ENCODE measurements around the gene CCR2.

The CCR2 gene

DNA sequence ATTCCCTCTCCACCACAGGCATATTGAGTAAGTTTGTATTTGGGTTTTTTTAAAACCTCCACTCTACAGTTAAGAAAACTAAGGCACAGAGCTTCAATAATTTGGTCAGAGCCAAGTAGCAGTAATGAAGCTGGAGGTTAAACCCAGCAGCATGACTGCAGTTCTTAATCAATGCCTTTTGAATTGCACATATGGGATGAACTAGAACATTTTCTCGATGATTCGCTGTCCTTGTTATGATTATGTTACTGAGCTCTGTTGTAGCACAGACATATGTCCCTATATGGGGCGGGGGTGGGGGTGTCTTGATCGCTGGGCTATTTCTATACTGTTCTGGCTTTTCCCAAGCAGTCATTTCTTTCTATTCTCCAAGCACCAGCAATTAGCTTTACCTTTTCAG lies 15.2 kb downstream of the CCR2 start:
- Histone ChIP-seq H4K5ac (ENCODE audit: low read length) (no peak overlapping the region), H3K4me3 (ENCODE audit: low read length) (no peak overlapping the region), H3K18ac (ENCODE audit: low read length) (no peak overlapping the region), H3K27me3 (ENCODE audit: insufficient read depth, low read length, poor library complexity) (no peaks in the 10 kb centered on the region), H4K8ac (ENCODE audit: low read depth, low read length) (no peak overlapping the region), H3K56ac (ENCODE audit: low read length) (no peak overlapping the region), H3K79me2 (ENCODE audit: control insufficient read depth, insufficient read depth, low read length) (no peaks in the 10 kb centered on the region), H2AK5ac (ENCODE audit: low read length) (no peak overlapping the region), H3K36me3 (ENCODE audit: control insufficient read depth, insufficient read depth, low read length) (no peaks in the 10 kb centered on the region), H3K79me1 (ENCODE audit: low read length) (no peaks in the 10 kb centered on the region), H2BK120ac (ENCODE audit: low read depth, low read length) (no peak overlapping the region), H3K23ac (ENCODE audit: low read length) (no peak overlapping the region), H3K4me1 (ENCODE audit: control insufficient read depth, low read depth, low read length) (peaks cover 1% of the 10 kb centered on the region), H2BK5ac (ENCODE audit: low read length) (no peak overlapping the region), H3K4me2 (ENCODE audit: low read length) (no peak overlapping the region), H3K4ac (ENCODE audit: low read depth, low read length) (no peak overlapping the region), H3K27ac (ENCODE audit: low read depth, low read length) (no peak overlapping the region), H3K9ac (ENCODE audit: low read length) (no peak overlapping the region), H2BK15ac (replicated peaks; ENCODE audit: low read depth) (no peak overlapping the region)
- no peak for DNase-seq
- no CpG with 5 or more reads among the region's 4 CpGs for WGBS (ENCODE audit: extremely low coverage, insufficient coverage, low lambda C conversion rate)

DNA sequence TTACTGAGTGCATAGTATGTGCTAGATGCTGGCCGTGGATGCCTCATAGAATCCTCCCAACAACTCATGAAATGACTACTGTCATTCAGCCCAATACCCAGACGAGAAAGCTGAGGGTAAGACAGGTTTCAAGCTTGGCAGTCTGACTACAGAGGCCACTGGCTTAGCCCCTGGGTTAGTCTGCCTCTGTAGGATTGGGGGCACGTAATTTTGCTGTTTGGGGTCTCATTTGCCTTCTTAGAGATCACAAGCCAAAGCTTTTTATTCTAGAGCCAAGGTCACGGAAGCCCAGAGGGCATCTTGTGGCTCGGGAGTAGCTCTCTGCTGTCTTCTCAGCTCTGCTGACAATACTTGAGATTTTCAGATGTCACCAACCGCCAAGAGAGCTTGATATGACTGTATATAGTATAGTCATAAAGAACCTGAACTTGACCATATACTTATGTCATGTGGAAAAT lies 15.8 kb downstream of the CCR2 start:
- H3K79me1 ChIP-seq (ENCODE audit: low read length) = no peaks in the 10 kb centered on the region
- H4K8ac ChIP-seq (ENCODE audit: low read depth, low read length) = no peak overlapping the region
- H4K5ac ChIP-seq (ENCODE audit: low read length) = no peak overlapping the region
- H2AK5ac ChIP-seq (ENCODE audit: low read length) = no peak overlapping the region
- H3K18ac ChIP-seq (ENCODE audit: low read length) = no peak overlapping the region
- no peaks in the 10 kb centered on the region for H3K79me2 ChIP-seq (ENCODE audit: control insufficient read depth, insufficient read depth, low read length)
- no peak overlapping the region for H3K4me2 ChIP-seq (ENCODE audit: low read length)
- H2BK5ac ChIP-seq (ENCODE audit: low read length) = no peak overlapping the region
- H3K23ac ChIP-seq (ENCODE audit: low read length) = no peak overlapping the region
- no peak overlapping the region for H2BK120ac ChIP-seq (ENCODE audit: low read depth, low read length)
- no peak overlapping the region for H3K27ac ChIP-seq (ENCODE audit: low read depth, low read length)
- H3K4me3 ChIP-seq (ENCODE audit: low read length) = no peak overlapping the region
- H3K36me3 ChIP-seq (ENCODE audit: control insufficient read depth, insufficient read depth, low read length) = no peaks in the 10 kb centered on the region
- no peak overlapping the region for H3K56ac ChIP-seq (ENCODE audit: low read length)
- H3K4ac ChIP-seq (ENCODE audit: low read depth, low read length) = no peak overlapping the region
- H2BK15ac ChIP-seq (replicated peaks; ENCODE audit: low read depth) = no peak overlapping the region
- peaks cover 1% of the 10 kb centered on the region for H3K4me1 ChIP-seq (ENCODE audit: control insufficient read depth, low read depth, low read length)
- no peak overlapping the region for H3K9ac ChIP-seq (ENCODE audit: low read length)
- no CpG with 5 or more reads among the region's 6 CpGs for WGBS (ENCODE audit: extremely low coverage, insufficient coverage, low lambda C conversion rate)
- H3K27me3 ChIP-seq (ENCODE audit: insufficient read depth, low read length, poor library complexity) = no peaks in the 10 kb centered on the region
- no peak for DNase-seq

DNA sequence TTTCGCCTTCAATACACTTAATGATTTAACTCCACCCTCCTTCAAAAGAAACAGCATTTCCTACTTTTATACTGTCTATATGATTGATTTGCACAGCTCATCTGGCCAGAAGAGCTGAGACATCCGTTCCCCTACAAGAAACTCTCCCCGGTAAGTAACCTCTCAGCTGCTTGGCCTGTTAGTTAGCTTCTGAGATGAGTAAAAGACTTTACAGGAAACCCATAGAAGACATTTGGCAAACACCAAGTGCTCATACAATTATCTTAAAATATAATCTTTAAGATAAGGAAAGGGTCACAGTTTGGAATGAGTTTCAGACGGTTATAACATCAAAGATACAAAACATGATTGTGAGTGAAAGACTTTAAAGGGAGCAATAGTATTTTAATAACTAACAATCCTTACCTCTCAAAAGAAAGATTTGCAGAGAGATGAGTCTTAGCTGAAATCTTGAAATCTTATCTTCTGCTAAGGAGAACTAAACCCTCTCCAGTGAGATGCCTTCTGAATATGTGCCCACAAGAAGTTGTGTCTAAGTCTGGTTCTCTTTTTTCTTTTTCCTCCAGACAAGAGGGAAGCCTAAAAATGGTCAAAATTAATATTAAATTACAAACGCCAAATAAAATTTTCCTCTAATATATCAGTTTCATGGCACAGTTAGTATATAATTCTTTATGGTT lies 17.1 kb downstream of the CCR2 start, which contains the start of gene CCR5:
CCR5 (plus strand) TSS at position 108 of the 680 bp plus-strand sequence. CDS start 1,957 bp downstream, outside the sequence.
- Histone ChIP-seq H2BK120ac (ENCODE audit: low read depth, low read length) (no peak within 1 kb of the TSS), H3K4me2 (ENCODE audit: low read length) (no peak within 1 kb of the TSS), H3K4me3 (ENCODE audit: low read length) (no peak within 1 kb of the TSS), H2AK5ac (ENCODE audit: low read length) (no peak within 1 kb of the TSS), H3K56ac (ENCODE audit: low read length) (no peak within 1 kb of the TSS), H2BK15ac (replicated peaks; ENCODE audit: low read depth) (no peak within 1 kb of the TSS), H3K36me3 (ENCODE audit: control insufficient read depth, insufficient read depth, low read length) (no peaks in the 10 kb centered on the region), H3K18ac (ENCODE audit: low read length) (no peak within 1 kb of the TSS), H3K27ac (ENCODE audit: low read depth, low read length) (no peak within 1 kb of the TSS), H3K27me3 (ENCODE audit: insufficient read depth, low read length, poor library complexity) (no peaks in the 10 kb centered on the region), H3K4ac (ENCODE audit: low read depth, low read length) (no peak within 1 kb of the TSS), H3K79me2 (ENCODE audit: control insufficient read depth, insufficient read depth, low read length) (no peaks in the 10 kb centered on the region), H3K9ac (ENCODE audit: low read length) (no peak within 1 kb of the TSS), H3K23ac (ENCODE audit: low read length) (no peak within 1 kb of the TSS), H4K8ac (ENCODE audit: low read depth, low read length) (no peak within 1 kb of the TSS), H3K79me1 (ENCODE audit: low read length) (no peaks in the 10 kb centered on the region), H3K4me1 (ENCODE audit: control insufficient read depth, low read depth, low read length) (peaks cover 1% of the 10 kb centered on the region), H2BK5ac (ENCODE audit: low read length) (no peak within 1 kb of the TSS), H4K5ac (ENCODE audit: low read length) (no peak within 1 kb of the TSS)
- WGBS (ENCODE audit: extremely low coverage, insufficient coverage, low lambda C conversion rate) = no CpG with 5 or more reads among the region's 5 CpGs
- DNase-seq = no peak

DNA sequence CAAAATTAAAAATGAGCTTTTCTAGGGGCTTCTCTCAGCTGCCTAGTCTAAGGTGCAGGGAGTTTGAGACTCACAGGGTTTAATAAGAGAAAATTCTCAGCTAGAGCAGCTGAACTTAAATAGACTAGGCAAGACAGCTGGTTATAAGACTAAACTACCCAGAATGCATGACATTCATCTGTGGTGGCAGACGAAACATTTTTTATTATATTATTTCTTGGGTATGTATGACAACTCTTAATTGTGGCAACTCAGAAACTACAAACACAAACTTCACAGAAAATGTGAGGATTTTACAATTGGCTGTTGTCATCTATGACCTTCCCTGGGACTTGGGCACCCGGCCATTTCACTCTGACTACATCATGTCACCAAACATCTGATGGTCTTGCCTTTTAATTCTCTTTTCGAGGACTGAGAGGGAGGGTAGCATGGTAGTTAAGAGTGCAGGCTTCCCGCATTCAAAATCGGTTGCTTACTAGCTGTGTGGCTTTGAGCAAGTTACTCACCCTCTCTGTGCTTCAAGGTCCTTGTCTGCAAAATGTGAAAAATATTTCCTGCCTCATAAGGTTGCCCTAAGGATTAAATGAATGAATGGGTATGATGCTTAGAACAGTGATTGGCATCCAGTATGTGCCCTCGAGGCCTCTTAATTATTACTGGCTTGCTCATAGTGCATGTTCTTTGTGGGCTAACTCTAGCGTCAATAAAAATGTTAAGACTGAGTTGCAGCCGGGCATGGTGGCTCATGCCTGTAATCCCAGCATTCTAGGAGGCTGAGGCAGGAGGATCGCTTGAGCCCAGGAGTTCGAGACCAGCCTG lies 17.8 kb downstream of the CCR2 start:
- Histone ChIP-seq H3K79me2 (ENCODE audit: control insufficient read depth, insufficient read depth, low read length) (no peaks in the 10 kb centered on the region), H4K8ac (ENCODE audit: low read depth, low read length) (no peak overlapping the region), H3K4me1 (ENCODE audit: control insufficient read depth, low read depth, low read length) (peaks cover 1% of the 10 kb centered on the region), H3K27ac (ENCODE audit: low read depth, low read length) (no peak overlapping the region), H3K4ac (ENCODE audit: low read depth, low read length) (no peak overlapping the region), H3K4me3 (ENCODE audit: low read length) (no peak overlapping the region), H2BK15ac (replicated peaks; ENCODE audit: low read depth) (no peak overlapping the region), H2BK120ac (ENCODE audit: low read depth, low read length) (no peak overlapping the region), H2AK5ac (ENCODE audit: low read length) (no peak overlapping the region), H3K23ac (ENCODE audit: low read length) (no peak overlapping the region), H2BK5ac (ENCODE audit: low read length) (no peak overlapping the region), H3K4me2 (ENCODE audit: low read length) (no peak overlapping the region), H3K18ac (ENCODE audit: low read length) (no peak overlapping the region), H3K9ac (ENCODE audit: low read length) (no peak overlapping the region), H3K36me3 (ENCODE audit: control insufficient read depth, insufficient read depth, low read length) (no peaks in the 10 kb centered on the region), H3K79me1 (ENCODE audit: low read length) (no peaks in the 10 kb centered on the region), H3K27me3 (ENCODE audit: insufficient read depth, low read length, poor library complexity) (no peaks in the 10 kb centered on the region), H3K56ac (ENCODE audit: low read length) (no peak overlapping the region), H4K5ac (ENCODE audit: low read length) (no peak overlapping the region)
- WGBS (ENCODE audit: extremely low coverage, insufficient coverage, low lambda C conversion rate) = no CpG with 5 or more reads among the region's 10 CpGs
- DNase-seq = no peak

DNA sequence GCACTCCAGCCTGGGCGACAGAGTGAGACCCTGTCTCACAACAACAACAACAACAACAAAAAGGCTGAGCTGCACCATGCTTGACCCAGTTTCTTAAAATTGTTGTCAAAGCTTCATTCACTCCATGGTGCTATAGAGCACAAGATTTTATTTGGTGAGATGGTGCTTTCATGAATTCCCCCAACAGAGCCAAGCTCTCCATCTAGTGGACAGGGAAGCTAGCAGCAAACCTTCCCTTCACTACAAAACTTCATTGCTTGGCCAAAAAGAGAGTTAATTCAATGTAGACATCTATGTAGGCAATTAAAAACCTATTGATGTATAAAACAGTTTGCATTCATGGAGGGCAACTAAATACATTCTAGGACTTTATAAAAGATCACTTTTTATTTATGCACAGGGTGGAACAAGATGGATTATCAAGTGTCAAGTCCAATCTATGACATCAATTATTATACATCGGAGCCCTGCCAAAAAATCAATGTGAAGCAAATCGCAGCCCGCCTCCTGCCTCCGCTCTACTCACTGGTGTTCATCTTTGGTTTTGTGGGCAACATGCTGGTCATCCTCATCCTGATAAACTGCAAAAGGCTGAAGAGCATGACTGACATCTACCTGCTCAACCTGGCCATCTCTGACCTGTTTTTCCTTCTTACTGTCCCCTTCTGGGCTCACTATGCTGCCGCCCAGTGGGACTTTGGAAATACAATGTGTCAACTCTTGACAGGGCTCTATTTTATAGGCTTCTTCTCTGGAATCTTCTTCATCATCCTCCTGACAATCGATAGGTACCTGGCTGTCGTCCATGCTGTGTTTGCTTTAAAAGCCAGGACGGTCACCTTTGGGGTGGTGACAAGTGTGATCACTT lies 18.8 kb downstream of the CCR2 start:
- WGBS (ENCODE audit: extremely low coverage, insufficient coverage, low lambda C conversion rate) = no CpG with 5 or more reads among the region's 9 CpGs
- peak; percentile 51 for DNase-seq

More for the DNA sequence above, 18.8 kb downstream of the CCR2 start:
- no peak overlapping the region for H3K9ac ChIP-seq (ENCODE audit: low read length)
- no peaks in the 10 kb centered on the region for H3K79me2 ChIP-seq (ENCODE audit: control insufficient read depth, insufficient read depth, low read length)
- H3K4me3 ChIP-seq (ENCODE audit: low read length) = no peak overlapping the region
- H3K27me3 ChIP-seq (ENCODE audit: insufficient read depth, low read length, poor library complexity) = no peaks in the 10 kb centered on the region
- H3K4me1 ChIP-seq (ENCODE audit: control insufficient read depth, low read depth, low read length) = peaks cover 1% of the 10 kb centered on the region
- no peaks in the 10 kb centered on the region for H3K79me1 ChIP-seq (ENCODE audit: low read length)
- no peak overlapping the region for H3K56ac ChIP-seq (ENCODE audit: low read length)
- H3K4me2 ChIP-seq (ENCODE audit: low read length) = no peak overlapping the region
- H2BK15ac ChIP-seq (replicated peaks; ENCODE audit: low read depth) = no peak overlapping the region
- no peak overlapping the region for H4K8ac ChIP-seq (ENCODE audit: low read depth, low read length)
- no peak overlapping the region for H3K27ac ChIP-seq (ENCODE audit: low read depth, low read length)
- no peak overlapping the region for H4K5ac ChIP-seq (ENCODE audit: low read length)
- no peak overlapping the region for H3K23ac ChIP-seq (ENCODE audit: low read length)
- H3K36me3 ChIP-seq (ENCODE audit: control insufficient read depth, insufficient read depth, low read length) = no peaks in the 10 kb centered on the region
- no peak overlapping the region for H2AK5ac ChIP-seq (ENCODE audit: low read length)
- no peak overlapping the region for H3K18ac ChIP-seq (ENCODE audit: low read length)
- no peak overlapping the region for H2BK5ac ChIP-seq (ENCODE audit: low read length)
- H3K4ac ChIP-seq (ENCODE audit: low read depth, low read length) = no peak overlapping the region
- no peak overlapping the region for H2BK120ac ChIP-seq (ENCODE audit: low read depth, low read length)

Measured in mesendoderm (in vitro differentiated cells).